H1 (cell line): ENCODE results near the gene NOTUM. TPM values are rescaled to one million over a fixed set of nuclear protein-coding genes. Genes with fewer than 3 reads are reported as not detected.

ENCODE experiments used
- CTCF ChIA-PET: fragments of 300-600 bp; sonication (Branson Sonifier 250); formaldehyde crosslinking; loops from one replicate; lab custom pipeline; 2021; ENCODE audit not compliant: partially characterized antibody; lab: Charles Lee
- POLR2A ChIA-PET: fragments of 300-600 bp; sonication (Branson Sonifier 250); formaldehyde crosslinking; loops from one replicate; lab custom pipeline; 2021; ENCODE audit warnings: inconsistent platforms; ENCODE audit not compliant: partially characterized antibody; lab: Charles Lee
- DNase-seq, 2 experiments: peaks; one replicate each; pipeline versions ENCODE4 v3.0.0 to v3.0.0-alpha.2; 2010 to 2022; ENCODE audit warnings: low spot score in 2 of 2, low read depth in 1 of 2, mixed read lengths in 1 of 2
- FAIRE-seq: peaks from 2 replicates; lab custom pipeline; 2011; peaks lifted over from hg19 to GRCh38; lab: Jason Lieb, UNC
- H2AFZ ChIP-seq: 2 replicates; pipeline ENCODE4 v1.8.1; 2012; ENCODE audit warnings: low read length, inconsistent platforms
- H2AK5ac ChIP-seq: 2 replicates; pipeline ENCODE4 v1.6.1; 2013; ENCODE audit warnings: low read depth, low read length
- H2BK120ac ChIP-seq: replicated peaks from 2 replicates; pipeline ENCODE3; 2013; ENCODE audit warnings: low read depth, low read length, inconsistent platforms
- H2BK12ac ChIP-seq: 2 replicates; pipeline ENCODE4 v1.6.1; 2013; ENCODE audit warnings: low read depth, low read length
- H2BK15ac ChIP-seq: 2 replicates; pipeline ENCODE4 v1.6.1; 2013; ENCODE audit warnings: low read length
- H2BK20ac ChIP-seq: 2 replicates; pipeline ENCODE4 v1.6.1; 2013; ENCODE audit warnings: low read length
- H2BK5ac ChIP-seq: 2 replicates; pipeline ENCODE4 v1.6.1; 2013; ENCODE audit warnings: low read depth, low read length
- H3K14ac ChIP-seq: 2 replicates; pipeline ENCODE4 v1.6.1; 2013; ENCODE audit warnings: inconsistent platforms; ENCODE audit not compliant: insufficient read length
- H3K18ac ChIP-seq: 2 replicates; pipeline ENCODE4 v1.6.1; 2013; ENCODE audit warnings: low read length; ENCODE audit errors: extremely low read depth
- H3K23ac ChIP-seq: 2 replicates; pipeline ENCODE4 v1.6.1; 2013; ENCODE audit warnings: inconsistent platforms; ENCODE audit not compliant: insufficient read length
- H3K23me2 ChIP-seq: 2 replicates; pipeline ENCODE4 v1.6.1; 2013; ENCODE audit warnings: low read depth, low read length
- H3K27ac ChIP-seq: 2 replicates; pipeline ENCODE4 v1.6.1; 2011; ENCODE audit warnings: low read depth, low read length, inconsistent platforms
- H3K27me3 ChIP-seq, 4 experiments: replicated peaks in 1 of 4; 1 replicate in 1 of 4; 2 replicates in 3 of 4; pipeline versions ENCODE4 v1.6.1 to v1.8.1; 2011 to 2013; ENCODE audit warnings: low read length in 3 of 4, mild to moderate bottlenecking in 3 of 4, inconsistent platforms in 2 of 4, mixed read lengths in 2 of 4, moderate library complexity in 1 of 4; ENCODE audit not compliant: control insufficient read depth in 3 of 4, insufficient read depth in 3 of 4; ENCODE audit errors: extremely low read depth in 1 of 4
- H3K36me3 ChIP-seq, 4 experiments: 2 replicates each; pipeline versions ENCODE4 v1.6.1 to v1.8.1; 2011 to 2013; ENCODE audit warnings: mild to moderate bottlenecking in 4 of 4, low read length in 3 of 4, moderate library complexity in 2 of 4, control low read depth in 1 of 4, inconsistent platforms in 1 of 4; ENCODE audit not compliant: insufficient read depth in 4 of 4, control insufficient read depth in 2 of 4
- H3K4ac ChIP-seq: replicated peaks from 2 replicates; pipeline ENCODE3; 2013; ENCODE audit warnings: low read length, low read depth, mixed read lengths, inconsistent platforms; ENCODE audit not compliant: insufficient read length
- H3K4me1 ChIP-seq, 4 experiments: replicated peaks in 1 of 4; 1 replicate in 1 of 4; 2 replicates in 3 of 4; pipeline versions ENCODE4 v1.6.1 to v1.8.1; 2011 to 2013; ENCODE audit warnings: low read length in 3 of 4, inconsistent platforms in 2 of 4, mixed read lengths in 1 of 4; ENCODE audit not compliant: insufficient read depth in 4 of 4, control insufficient read depth in 3 of 4
- H3K4me2 ChIP-seq, 2 experiments: 2 replicates each; pipeline versions ENCODE4 v1.6.1 to v1.8.1; 2011 to 2013; ENCODE audit warnings: low read depth in 2 of 2, low read length in 2 of 2, control low read depth in 1 of 2, inconsistent platforms in 1 of 2, mild to moderate bottlenecking in 1 of 2; ENCODE audit not compliant: insufficient read depth in 1 of 2
- H3K4me3 ChIP-seq, 4 experiments: fragments of 200-600, 300-600 bp in 1 of 4; sonication (generic), shearing (Covaris generic), sonication (Bioruptor Twin) in 1 of 4; 2 replicates each; pipeline versions ENCODE4 v1.5.1 to v1.8.1; 2011 to 2016; ENCODE audit warnings: low read length in 4 of 4, low read depth in 3 of 4, control low read depth in 2 of 4, inconsistent platforms in 2 of 4, mild to moderate bottlenecking in 2 of 4, mixed read lengths in 1 of 4, moderate library complexity in 1 of 4; ENCODE audit not compliant: insufficient read depth in 2 of 4; ENCODE audit errors: extremely low read depth in 1 of 4
- H3K56ac ChIP-seq: replicated peaks from 2 replicates; pipeline ENCODE3; 2013; ENCODE audit warnings: low read depth, mild to moderate bottlenecking, mixed read lengths, low read length, inconsistent platforms; ENCODE audit not compliant: insufficient read length
- H3K79me1 ChIP-seq: 2 replicates; pipeline ENCODE4 v1.6.1; 2013; ENCODE audit warnings: low read depth, low read length, control low read depth
- H3K79me2 ChIP-seq, 2 experiments: 2 replicates each; pipeline versions ENCODE4 v1.6.1 to v1.8.1; 2012 to 2013; ENCODE audit warnings: low read length in 2 of 2, mild to moderate bottlenecking in 2 of 2, inconsistent platforms in 1 of 2; ENCODE audit not compliant: insufficient read depth in 2 of 2, control insufficient read depth in 1 of 2
- H3K9ac ChIP-seq, 4 experiments: replicated peaks in 1 of 4; 1 replicate in 1 of 4; 2 replicates in 3 of 4; pipeline versions ENCODE4 v1.6.1 to v1.8.1; 2011 to 2013; ENCODE audit warnings: low read depth in 3 of 4, low read length in 3 of 4, control low read depth in 2 of 4, mild to moderate bottlenecking in 2 of 4, moderate library complexity in 2 of 4, inconsistent platforms in 1 of 4; ENCODE audit errors: extremely low read depth in 1 of 4
- H3K9me3 ChIP-seq, 2 experiments: 2 replicates each; pipeline versions ENCODE4 v1.6.1 to v1.8.1; 2012 to 2013; ENCODE audit warnings: mild to moderate bottlenecking in 2 of 2, moderate library complexity in 2 of 2, control low read depth in 1 of 2, inconsistent platforms in 1 of 2, low read depth in 1 of 2, low read length in 1 of 2, mixed read lengths in 1 of 2; ENCODE audit not compliant: insufficient read depth in 2 of 2
- H4K20me1 ChIP-seq, 2 experiments: replicated peaks in 1 of 2; 2 replicates each; pipeline versions ENCODE3 to v1.8.1; 2011 to 2013; ENCODE audit warnings: inconsistent platforms in 2 of 2, low read length in 2 of 2, mild to moderate bottlenecking in 1 of 2; ENCODE audit not compliant: insufficient read depth in 2 of 2, control insufficient read depth in 1 of 2
- H4K5ac ChIP-seq: 2 replicates; pipeline ENCODE4 v1.6.1; 2013; ENCODE audit warnings: low read length, low read depth, mixed read lengths, inconsistent platforms; ENCODE audit not compliant: insufficient read length
- H4K8ac ChIP-seq: 2 replicates; pipeline ENCODE4 v1.8.0; 2013; ENCODE audit warnings: mild to moderate bottlenecking, moderate library complexity, low read length, inconsistent platforms; ENCODE audit not compliant: insufficient read depth; ENCODE audit errors: extremely low read depth
- H4K91ac ChIP-seq: replicated peaks from 2 replicates; pipeline ENCODE3; 2013; ENCODE audit warnings: low read length, mixed read lengths, inconsistent platforms; ENCODE audit not compliant: insufficient read length
- CTBP2 ChIP-seq: IDR thresholded peaks from 2 replicates; pipeline ENCODE4 v1.7.0; 2011; ENCODE audit warnings: borderline replicate concordance, mild to moderate bottlenecking, moderate library complexity, mixed read lengths, low read length; ENCODE audit not compliant: insufficient read depth, insufficient read length
- PHF8 ChIP-seq: fragments of 200-600 bp; sonication (generic); conservative IDR thresholded peaks from 2 replicates; pipeline ENCODE4 v1.7.1; 2012; ENCODE audit warnings: low read depth, mild to moderate bottlenecking, inconsistent platforms, low read length, moderate library complexity
- YY1 ChIP-seq: IDR thresholded peaks from 2 replicates; pipeline ENCODE4 v1.6.1; 2011; ENCODE audit warnings: low read depth, mild to moderate bottlenecking, low read length
- WGBS, 2 experiments: shearing (Covaris generic) in 1 of 2; methylation state at CpG; one replicate each; pipeline versions ENCODE4 v1.1.6 to v1.1.7; 2013 to 2015; ENCODE audit warnings: low lambda C conversion rate in 2 of 2, mixed read lengths in 2 of 2, inconsistent platforms in 1 of 2, low coverage in 1 of 2, missing lambda C conversion rate in 1 of 2; ENCODE audit not compliant: insufficient replicate concordance in 2 of 2, insufficient coverage in 1 of 2, insufficient read length in 1 of 2; ENCODE audit errors: extremely low coverage in 1 of 2, missing lambda C conversion rate in 1 of 2; 5-methylcytosine and 5-hydroxymethylcytosine counted together
- polyA plus RNA-seq, 7 experiments: library from polyadenylated mRNA; depleted of rRNA in 3 of 7; stranded (reverse) in 5 of 7; unstranded in 2 of 7; fragments of >200 nt in 5 of 7; fragments of 200-250 nt in 2 of 7; gene quantifications; 1 replicate in 5 of 7; 2 replicates in 1 of 7; 4 replicates in 1 of 7; pipeline versions ENCODE4 v1.2.1 to v1.2.3, GENCODE V29; 2011 to 2013; ENCODE audit warnings: missing spikeins in 2 of 7, mixed read lengths in 2 of 7
- total RNA-seq: library from RNA; stranded (reverse); fragmentation: NEBNext Ultra II Directional; extraction: Animal tissue kit (Norgen Biotek cat#: 25700); gene quantifications from 2 replicates; pipeline ENCODE4 v1.2.1, GENCODE V29; 2021

NOTUM gene
- total and polyA plus RNA-seq, 2 of the 8 experiments (the other 6 are each of a cell fraction or from before 2014, with no cell fraction given): 0.45 to 0.76 TPM

DNA sequence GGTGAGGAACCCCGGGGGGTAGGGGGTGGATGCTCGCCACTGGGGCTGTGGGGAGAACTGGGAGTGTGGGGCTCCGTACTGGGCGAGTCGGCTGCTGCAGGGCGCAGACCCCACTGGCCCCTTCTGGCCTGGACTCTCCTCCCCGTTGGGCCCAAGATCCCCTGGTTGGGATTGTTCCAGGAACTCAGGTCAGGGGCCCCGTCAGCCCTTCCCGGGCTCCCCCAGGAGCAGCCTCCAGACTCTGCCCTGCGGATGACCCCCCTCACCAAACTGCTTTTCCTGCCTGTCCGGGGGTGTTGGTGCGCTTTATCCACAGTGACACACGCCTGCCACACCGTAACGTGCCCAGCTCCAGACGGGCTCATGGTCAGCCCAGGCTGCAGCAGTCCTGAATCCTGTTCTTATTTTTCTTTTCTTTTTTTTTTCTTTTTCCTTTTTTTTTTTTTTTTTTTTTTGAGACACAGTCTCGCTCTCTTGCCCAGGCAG lies 40.6 kb upstream of the NOTUM start:
- H3K79me2 ChIP-seq: no peaks in the 10 kb centered on the region
- no peak overlapping the region for H3K4me2 ChIP-seq
- H4K91ac ChIP-seq: no peak overlapping the region
- no peak overlapping the region for H3K27ac ChIP-seq
- H3K4me3 ChIP-seq: no peak overlapping the region
- ChIA-PET CTCF (interaction anchor here (1.1 to 4.0 kb wide), 3 partner anchors 9 to 167 kb away, joined by 3 to 29 read pairs (median 4); partner anchors contain the start of gene PPP1R27), POLR2A (interaction anchor here (1.2 to 1.9 kb wide), 3 partner anchors 8 to 17 kb away, joined by 3 to 9 read pairs (median 5); no protein-coding TSS in a partner anchor)
- H2BK120ac ChIP-seq: no peak overlapping the region
- H3K18ac ChIP-seq: no peak overlapping the region
- no peak overlapping the region for H2AFZ ChIP-seq
- H4K20me1 ChIP-seq: peaks cover 0 to 8% of the 10 kb centered on the region in 2 experiments
- H3K4me1 ChIP-seq: no peaks in the 10 kb centered on the region; a peak in 1 of 7 replicates
- H2BK5ac ChIP-seq: no peak overlapping the region
- no peak overlapping the region for H2AK5ac ChIP-seq
- H3K9me3 ChIP-seq: no peaks in the 10 kb centered on the region
- DNase-seq (no peak), FAIRE-seq (no peak)
- H3K27me3 ChIP-seq: no peaks in the 10 kb centered on the region
- H3K23me2 ChIP-seq: 0 out of 2 replicates have a peak, but pooled peaks cover 1% of the 10 kb centered on the region
- H4K5ac ChIP-seq: no peak overlapping the region
- no peak overlapping the region for H3K56ac ChIP-seq
- TF ChIP-seq YY1: no peak
- no peak for TF ChIP-seq PHF8
- no peak for TF ChIP-seq CTBP2
- H3K23ac ChIP-seq: no peak overlapping the region
- H3K9ac ChIP-seq: no peak overlapping the region
- H3K14ac ChIP-seq: no peak overlapping the region
- no peak overlapping the region for H4K8ac ChIP-seq
- H2BK20ac ChIP-seq: no peak overlapping the region
- 94% methylated on average over 13 of the region's 17 CpGs; no CpG with 5 or more reads in 1 of the 2 experiments for WGBS, 2 experiments
- no peak overlapping the region for H2BK15ac ChIP-seq
- no peak overlapping the region for H2BK12ac ChIP-seq
- H3K4ac ChIP-seq: no peak overlapping the region
- no peaks in the 10 kb centered on the region for H3K36me3 ChIP-seq
- H3K79me1 ChIP-seq: peaks cover 3% of the 10 kb centered on the region
